HepG2 (cell line): ENCODE data around the gene IMP3. TPM values are rescaled to one million over a fixed set of nuclear protein-coding genes. Genes with fewer than 3 reads are reported as not detected.

Experiments
- HOXA5 ChIP-seq: sonication (generic); formaldehyde crosslinking; IDR thresholded peaks from 2 replicates; pipeline ENCODE4 v1.4.0; 2020; ENCODE audit warnings: missing genetic modification reagents
- KLF6 ChIP-seq: IDR thresholded peaks from 2 replicates; pipeline ENCODE4 v1.8.0; 2016; ENCODE audit warnings: missing biosample characterization, missing genetic modification reagents
- MYNN ChIP-seq: sonication (generic); formaldehyde crosslinking; IDR thresholded peaks from 2 replicates; pipeline ENCODE4 v1.4.0; 2020; ENCODE audit warnings: mild to moderate bottlenecking, low read depth, missing genetic modification reagents
- PRDM15 ChIP-seq: sonication (generic); formaldehyde crosslinking; IDR thresholded peaks from 2 replicates; pipeline ENCODE4 v1.4.0; 2020; ENCODE audit warnings: missing genetic modification reagents
- PRMT3 ChIP-seq: sonication (generic); formaldehyde crosslinking; IDR thresholded peaks from 2 replicates; pipeline ENCODE4 v1.8.1; 2022; ENCODE audit warnings: low read depth, mild to moderate bottlenecking, moderate library complexity, missing genetic modification reagents, borderline replicate concordance
- SALL1 ChIP-seq: sonication (generic); formaldehyde crosslinking; IDR thresholded peaks from 2 replicates; pipeline ENCODE4 v1.8.0; 2022; ENCODE audit warnings: mild to moderate bottlenecking, missing genetic modification reagents
- SALL2 ChIP-seq: sonication (generic); formaldehyde crosslinking; IDR thresholded peaks from 2 replicates; pipeline ENCODE4 v1.8.1; 2023; ENCODE audit warnings: mild to moderate bottlenecking, missing genetic modification reagents, inconsistent platforms
- SKI ChIP-seq: fragments of 450-650 bp; IDR thresholded peaks from one replicate; pipeline ENCODE4 v1.6.1; 2018; ENCODE audit warnings: mild to moderate bottlenecking; ENCODE audit not compliant: partially characterized antibody
- STAG1 ChIP-seq: sonication (generic); formaldehyde crosslinking; IDR thresholded peaks from 2 replicates; pipeline ENCODE4 v1.4.0; 2020; ENCODE audit warnings: missing genetic modification reagents
- UBTF ChIP-seq: sonication (generic); formaldehyde crosslinking; IDR thresholded peaks from 2 replicates; pipeline ENCODE4 v1.4.0; 2020; ENCODE audit warnings: mild to moderate bottlenecking, missing genetic modification reagents
- XRCC5 ChIP-seq: fragments of 200-400 bp; formaldehyde crosslinking; optimal IDR thresholded peaks from 2 replicates; pipeline ENCODE3; 2017; ENCODE audit warnings: mild to moderate bottlenecking, low read length
- ZFX ChIP-seq: sonication (generic); formaldehyde crosslinking; IDR thresholded peaks from 2 replicates; pipeline ENCODE4 v1.4.0; 2020; ENCODE audit warnings: mild to moderate bottlenecking, low read depth, missing genetic modification reagents, moderate library complexity
- ZNF282 ChIP-seq: fragments of 450-650 bp; IDR thresholded peaks from 2 replicates; pipeline ENCODE4 v1.6.1; 2018; ENCODE audit not compliant: partially characterized antibody
- ZNF292 ChIP-seq: sonication (generic); formaldehyde crosslinking; IDR thresholded peaks from 2 replicates; pipeline ENCODE4 v1.8.1; 2022; ENCODE audit warnings: mild to moderate bottlenecking, low read depth, missing genetic modification reagents, borderline replicate concordance
- ZNF44 ChIP-seq: sonication (generic); formaldehyde crosslinking; IDR thresholded peaks from 2 replicates; pipeline ENCODE4 v1.5.1; 2020; ENCODE audit warnings: mild to moderate bottlenecking, missing genetic modification reagents
- ZNF547 ChIP-seq: sonication (generic); formaldehyde crosslinking; IDR thresholded peaks from 2 replicates; pipeline ENCODE4 v1.5.1; 2020; ENCODE audit warnings: mild to moderate bottlenecking, missing genetic modification reagents
- ZNF766 ChIP-seq: sonication (generic); formaldehyde crosslinking; IDR thresholded peaks from 2 replicates; pipeline ENCODE4 v1.5.0; 2020; ENCODE audit warnings: missing genetic modification reagents, borderline replicate concordance
- polyA plus RNA-seq, 8 experiments: library from polyadenylated mRNA; depleted of rRNA in 3 of 8; stranded (reverse) in 7 of 8; unstranded in 1 of 8; fragments of >200 nt; fragmentation: Illumina TruSeq in 4 of 8; extraction: Trizol in 4 of 8; gene quantifications; 2 replicates each; pipeline versions ENCODE4 v1.2.1 to v1.2.3, GENCODE V29; 2011 to 2016; ENCODE audit warnings: low read depth in 4 of 8, missing spikeins in 1 of 8, mixed read lengths in 1 of 8; ENCODE audit not compliant: insufficient read depth in 1 of 8
- total RNA-seq, 5 experiments: library from RNA; depleted of rRNA; stranded (reverse); fragments of >200 nt; fragmentation: Illumina TruSeq; extraction: Trizol; gene quantifications; 2 replicates each; pipeline ENCODE4 v1.2.3, GENCODE V29; 2016; ENCODE audit warnings: low read depth in 1 of 5
- TF ChIP-seq, protein P1 (sequence below): sonication (generic); formaldehyde crosslinking; IDR thresholded peaks from 2 replicates; pipeline ENCODE4 v1.5.0; 2020; ENCODE audit warnings: mild to moderate bottlenecking, missing genetic modification reagents
- TF ChIP-seq, protein P2 (sequence below): sonication (generic); formaldehyde crosslinking; IDR thresholded peaks from 2 replicates; pipeline ENCODE4 v1.4.0; 2020; ENCODE audit warnings: missing genetic modification reagents, low read depth, mild to moderate bottlenecking, borderline replicate concordance

Gene IMP3
- total and polyA plus RNA-seq, 2 of the 13 experiments (the other 11 are each of a cell fraction or from before 2014, with no cell fraction given) = 38.3 to 143 TPM

- TF ChIP-seq, protein P1, sequence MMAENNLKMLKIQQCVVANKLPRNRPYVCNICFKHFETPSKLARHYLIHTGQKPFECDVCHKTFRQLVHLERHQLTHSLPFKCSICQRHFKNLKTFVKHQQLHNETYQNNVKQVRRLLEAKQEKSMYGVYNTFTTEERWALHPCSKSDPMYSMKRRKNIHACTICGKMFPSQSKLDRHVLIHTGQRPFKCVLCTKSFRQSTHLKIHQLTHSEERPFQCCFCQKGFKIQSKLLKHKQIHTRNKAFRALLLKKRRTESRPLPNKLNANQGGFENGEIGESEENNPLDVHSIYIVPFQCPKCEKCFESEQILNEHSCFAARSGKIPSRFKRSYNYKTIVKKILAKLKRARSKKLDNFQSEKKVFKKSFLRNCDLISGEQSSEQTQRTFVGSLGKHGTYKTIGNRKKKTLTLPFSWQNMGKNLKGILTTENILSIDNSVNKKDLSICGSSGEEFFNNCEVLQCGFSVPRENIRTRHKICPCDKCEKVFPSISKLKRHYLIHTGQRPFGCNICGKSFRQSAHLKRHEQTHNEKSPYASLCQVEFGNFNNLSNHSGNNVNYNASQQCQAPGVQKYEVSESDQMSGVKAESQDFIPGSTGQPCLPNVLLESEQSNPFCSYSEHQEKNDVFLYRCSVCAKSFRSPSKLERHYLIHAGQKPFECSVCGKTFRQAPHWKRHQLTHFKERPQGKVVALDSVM (CRISPR knock-in tag) = no peak
- TF ChIP-seq SKI = no peak
- TF ChIP-seq SALL1 (CRISPR knock-in tag) = 0 out of 2 replicates have a peak, but pooled peaks have one; percentile 16
- TF ChIP-seq MYNN (CRISPR knock-in tag) = no peak
- no peak for TF ChIP-seq ZNF282
- no peak for TF ChIP-seq PRDM15 (CRISPR knock-in tag)
- TF ChIP-seq HOXA5 (CRISPR knock-in tag) = no peak
- TF ChIP-seq, protein P2, sequence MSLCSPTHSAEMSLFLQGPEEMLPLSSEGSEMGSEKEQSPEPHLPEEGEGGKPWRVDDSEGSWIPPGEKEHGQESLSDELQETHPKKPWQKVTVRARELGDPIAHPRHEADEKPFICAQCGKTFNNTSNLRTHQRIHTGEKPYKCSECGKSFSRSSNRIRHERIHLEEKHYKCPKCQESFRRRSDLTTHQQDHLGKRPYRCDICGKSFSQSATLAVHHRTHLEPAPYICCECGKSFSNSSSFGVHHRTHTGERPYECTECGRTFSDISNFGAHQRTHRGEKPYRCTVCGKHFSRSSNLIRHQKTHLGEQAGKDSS (CRISPR knock-in tag) = 0 out of 2 replicates have a peak, but pooled peaks have one; percentile 27
- no peak for TF ChIP-seq SALL2 (CRISPR knock-in tag)
- peak; percentile 52; the same call in 1 of the 2 replicates for TF ChIP-seq ZFX (CRISPR knock-in tag)
- TF ChIP-seq STAG1 = 0 out of 2 replicates have a peak, but pooled peaks have one; percentile 8
- TF ChIP-seq XRCC5 = no peak
- TF ChIP-seq PRMT3 (CRISPR knock-in tag) = no peak
- no peak for TF ChIP-seq ZNF44
- TF ChIP-seq UBTF (CRISPR knock-in tag) = 0 out of 2 replicates have a peak, but pooled peaks have one; percentile 32
- no peak for TF ChIP-seq KLF6 (CRISPR knock-in tag)
- no peak for TF ChIP-seq ZNF547
- 0 out of 2 replicates have a peak, but pooled peaks have one; percentile 27 for TF ChIP-seq ZNF292 (CRISPR knock-in tag)
- TF ChIP-seq ZNF766 (CRISPR knock-in tag) = no peak
These were observed 35.8 kb upstream of the IMP3 start (continued) for GRCh38 chr15:75675579-75676404.
